ENCODE data around the gene KRT80. TPM values are rescaled to one million over a fixed set of nuclear protein-coding genes. Genes with fewer than 3 reads are reported as not detected.

The KRT80 gene
- total RNA-seq, 4 donors from 2014 or later = 0.16 to 0.54 (median 0.31) TPM; not detected in 1

GRCh38 chr12:52139147-52139546 lies 52.7 kb downstream of the KRT80 start:
- H3K36me3 ChIP-seq = no peaks in the 10 kb centered on the region
- no peak for ATAC-seq
- 90 to 100% methylated on average over 1 to 2 of the region's 13 CpGs for WGBS, 2 donors (ENCODE audit: low coverage in 1 of 2)
- H3K4me3 ChIP-seq = no peak overlapping the region
- H3K9me3 ChIP-seq = no peaks in the 10 kb centered on the region
- TF ChIP-seq POLR2A (IDR thresholded peaks at IDR 0.05) (no peak), POLR2AphosphoS5 (IDR thresholded peaks at IDR 0.05) (no peak), EP300 (IDR thresholded peaks at IDR 0.05) (no peak), CTCF (IDR thresholded peaks at IDR 0.05) (no peak)
- H3K4me1 ChIP-seq = no peaks in the 10 kb centered on the region
- H3K27me3 ChIP-seq = peaks cover 4% of the 10 kb centered on the region
- no peak overlapping the region for H3K27ac ChIP-seq

- TF ChIP-seq CTCF (IDR thresholded peaks at IDR 0.05) = no peak
- no peak for TF ChIP-seq POLR2A (IDR thresholded peaks at IDR 0.05)
- TF ChIP-seq EP300 (IDR thresholded peaks at IDR 0.05) = no peak
- no peak for TF ChIP-seq POLR2AphosphoS5 (IDR thresholded peaks at IDR 0.05)
- peaks cover 4% of the 10 kb centered on the region for H3K27me3 ChIP-seq
- WGBS, 2 donors (ENCODE audit: low coverage in 1 of 2) = 80% methylated on average over 1 of the region's 5 CpGs; no CpG with 5 or more reads in 1 of the 2 donors
- H3K27ac ChIP-seq = no peak overlapping the region
- no peak for ATAC-seq
- no peaks in the 10 kb centered on the region for H3K9me3 ChIP-seq
- no peak overlapping the region for H3K4me3 ChIP-seq
- H3K4me1 ChIP-seq = no peaks in the 10 kb centered on the region
- H3K36me3 ChIP-seq = no peaks in the 10 kb centered on the region
Measured at GRCh38 chr12:52137746-52138145, 54.1 kb downstream of the KRT80 start.

GRCh38 chr12:52132754-52133161 lies 59.1 kb downstream of the KRT80 start:
- Histone ChIP-seq H3K27ac (no peak overlapping the region), H3K4me3 (no peak overlapping the region), H3K27me3 (no peaks in the 10 kb centered on the region), H3K4me1 (no peaks in the 10 kb centered on the region), H3K9me3 (no peaks in the 10 kb centered on the region), H3K36me3 (no peaks in the 10 kb centered on the region)
- no peak for ATAC-seq
- TF ChIP-seq POLR2AphosphoS5 (IDR thresholded peaks at IDR 0.05) (no peak), POLR2A (IDR thresholded peaks at IDR 0.05) (no peak), CTCF (IDR thresholded peaks at IDR 0.05) (no peak), EP300 (IDR thresholded peaks at IDR 0.05) (no peak)
- 85 to 90% methylated on average over 2 to 3 of the region's 3 CpGs for WGBS, 2 donors (ENCODE audit: low coverage in 1 of 2)

GRCh38 chr12:52130711-52131110 lies 61.1 kb downstream of the KRT80 start:
- Histone ChIP-seq H3K27me3 (peaks cover 1% of the 10 kb centered on the region), H3K27ac (no peak overlapping the region), H3K4me3 (no peak overlapping the region), H3K36me3 (no peaks in the 10 kb centered on the region), H3K9me3 (no peaks in the 10 kb centered on the region), H3K4me1 (peaks cover 0 to 6% (median 0%) of the 10 kb centered on the region in 3 donors)
- ATAC-seq = no peak
- WGBS, 2 donors (ENCODE audit: low coverage in 1 of 2) = 61 to 82% methylated on average over 2 to 5 of the region's 5 CpGs
- TF ChIP-seq CTCF (IDR thresholded peaks at IDR 0.05) = no peak
- no peak for TF ChIP-seq POLR2AphosphoS5 (IDR thresholded peaks at IDR 0.05)
- no peak for TF ChIP-seq EP300 (IDR thresholded peaks at IDR 0.05)
- TF ChIP-seq POLR2A (IDR thresholded peaks at IDR 0.05) = no peak

- 75 to 78% methylated on average over 8 to 10 of the region's 10 CpGs for WGBS, 2 donors (ENCODE audit: low coverage in 1 of 2)
- no peaks in the 10 kb centered on the region for H3K9me3 ChIP-seq
- no peak for ATAC-seq
- H3K4me1 ChIP-seq = peaks cover 0 to 8% (median 0%) of the 10 kb centered on the region in 3 donors
- TF ChIP-seq POLR2A (IDR thresholded peaks at IDR 0.05) (no peak), POLR2AphosphoS5 (IDR thresholded peaks at IDR 0.05) (no peak), EP300 (IDR thresholded peaks at IDR 0.05) (no peak), CTCF (IDR thresholded peaks at IDR 0.05) (no peak)
- peak overlapping the region in 3 of 4 donors; percentile 33 to 69 (median 33) for H3K27ac ChIP-seq
- H3K4me3 ChIP-seq = no peak overlapping the region
- peaks cover 12% of the 10 kb centered on the region for H3K27me3 ChIP-seq
- H3K36me3 ChIP-seq = no peaks in the 10 kb centered on the region
Measured at GRCh38 chr12:52127683-52128450, 63.9 kb downstream of the KRT80 start.
